Keratinocyte (primary cell): ENCODE results near the gene NAV3. TPM values are rescaled to one million over a fixed set of nuclear protein-coding genes. Genes with fewer than 3 reads are reported as not detected.

Source experiments
- DNase-seq: peaks from one replicate; pipeline ENCODE4 v3.0.0-alpha.2; 2011; ENCODE audit warnings: low read depth, missing footprints, low spot score
- FAIRE-seq: peaks from 2 replicates; lab custom pipeline; 2011; peaks lifted over from hg19 to GRCh38; lab: Jason Lieb, UNC
- H2AFZ ChIP-seq: 2 replicates; pipeline ENCODE4 v1.6.0; 2012; ENCODE audit warnings: low read length, control low read depth, inconsistent platforms; ENCODE audit not compliant: control insufficient read depth
- H3K27ac ChIP-seq: 2 replicates; pipeline ENCODE4 v1.5.1; 2011; ENCODE audit warnings: low read length; ENCODE audit not compliant: control insufficient read depth, insufficient read depth
- H3K27me3 ChIP-seq: 3 replicates; pipeline ENCODE4 v1.6.0; 2011; ENCODE audit warnings: low read length; ENCODE audit not compliant: control insufficient read depth, insufficient read depth; ENCODE audit errors: extremely low read depth
- H3K36me3 ChIP-seq, 2 experiments: 2 replicates in 1 of 2; 3 replicates in 1 of 2; pipeline ENCODE4 v1.5.1; 2011; ENCODE audit warnings: low read length in 2 of 2, mild to moderate bottlenecking in 1 of 2; ENCODE audit not compliant: control insufficient read depth in 2 of 2, insufficient read depth in 2 of 2; ENCODE audit errors: extremely low read depth in 1 of 2
- H3K4me1 ChIP-seq: 3 replicates; pipeline ENCODE4 v1.5.1; 2011; ENCODE audit warnings: low read length; ENCODE audit not compliant: control insufficient read depth, insufficient read depth; ENCODE audit errors: extremely low read depth
- H3K4me2 ChIP-seq: 3 replicates; pipeline ENCODE4 v1.6.0; 2011; ENCODE audit warnings: low read depth, low read length; ENCODE audit not compliant: control insufficient read depth, insufficient read depth; ENCODE audit errors: extremely low read depth
- H3K4me3 ChIP-seq, 3 experiments: fragments of 200-600 bp in 1 of 3; sonication (generic) in 1 of 3; 2 replicates in 2 of 3; 3 replicates in 1 of 3; pipeline ENCODE4 v1.5.1; 2011 to 2016; ENCODE audit warnings: low read length in 3 of 3, mild to moderate bottlenecking in 3 of 3, control low read depth in 2 of 3, inconsistent platforms in 1 of 3, low read depth in 1 of 3, mixed read lengths in 1 of 3, mixed run types in 1 of 3, moderate library complexity in 1 of 3; ENCODE audit not compliant: control insufficient read depth in 2 of 3, insufficient read depth in 2 of 3; ENCODE audit errors: extremely low read depth in 1 of 3
- H3K79me2 ChIP-seq: 2 replicates; pipeline ENCODE4 v1.6.0; 2012; ENCODE audit warnings: low read length; ENCODE audit not compliant: control insufficient read depth, insufficient read depth
- H3K9ac ChIP-seq: 3 replicates; pipeline ENCODE4 v1.6.0; 2011; ENCODE audit warnings: low read length; ENCODE audit not compliant: control insufficient read depth, insufficient read depth; ENCODE audit errors: extremely low read depth
- H3K9me1 ChIP-seq: 3 replicates; pipeline ENCODE4 v1.6.0; 2011; ENCODE audit warnings: low read length; ENCODE audit not compliant: control insufficient read depth, insufficient read depth; ENCODE audit errors: extremely low read depth
- H3K9me3 ChIP-seq: 2 replicates; pipeline ENCODE4 v1.5.1; 2012; ENCODE audit warnings: low read depth, low read length; ENCODE audit not compliant: control insufficient read depth
- H4K20me1 ChIP-seq: 3 replicates; pipeline ENCODE4 v1.6.0; 2011; ENCODE audit warnings: low read length; ENCODE audit not compliant: control insufficient read depth, insufficient read depth; ENCODE audit errors: extremely low read depth
- EZH2 ChIP-seq: IDR thresholded peaks from one replicate; pipeline ENCODE4 v1.6.1; 2012; ENCODE audit warnings: inconsistent platforms, mild to moderate bottlenecking, low read length, moderate library complexity
- dilution Hi-C: fragments of 300-500 bp; cut with MboI; formaldehyde crosslinking; loops from one replicate; pipeline ENCODE4 v1.7.0; 2020; ENCODE audit warnings: low sequenced_read_pairs; ENCODE audit not compliant: extremely low pct_ligation_motif_present
- polyA plus RNA-seq, 5 experiments: library from polyadenylated mRNA; depleted of rRNA in 3 of 5; stranded (reverse) in 3 of 5; stranded (forward) in 1 of 5; unstranded in 1 of 5; fragments of >200 nt; gene quantifications; 1 replicate in 1 of 5; 2 replicates in 3 of 5; 3 replicates in 1 of 5; pipeline versions ENCODE4 v1.2.1 to v1.2.3, GENCODE V29; 2011 to 2012; ENCODE audit warnings: missing spikeins in 2 of 5, low read depth in 1 of 5, low replicate concordance in 1 of 5
- TF ChIP-seq, protein P1 (sequence below), 3 experiments: IDR thresholded peaks in 1 of 3; conservative IDR thresholded peaks in 1 of 3; optimal IDR thresholded peaks in 1 of 3; 2 replicates in 2 of 3; 3 replicates in 1 of 3; pipeline versions ENCODE3 to v1.5.1; 2011; ENCODE audit warnings: low read length in 3 of 3, mild to moderate bottlenecking in 3 of 3, moderate library complexity in 2 of 3, control low read depth in 1 of 3, inconsistent platforms in 1 of 3; ENCODE audit not compliant: insufficient read depth in 2 of 3; ENCODE audit errors: extremely low read depth in 1 of 3

NAV3 gene
- polyA plus RNA-seq, 1 donor (not counting 4 experiments of a cell fraction or from before 2014, with no cell fraction given): 22.6 TPM

DNA sequence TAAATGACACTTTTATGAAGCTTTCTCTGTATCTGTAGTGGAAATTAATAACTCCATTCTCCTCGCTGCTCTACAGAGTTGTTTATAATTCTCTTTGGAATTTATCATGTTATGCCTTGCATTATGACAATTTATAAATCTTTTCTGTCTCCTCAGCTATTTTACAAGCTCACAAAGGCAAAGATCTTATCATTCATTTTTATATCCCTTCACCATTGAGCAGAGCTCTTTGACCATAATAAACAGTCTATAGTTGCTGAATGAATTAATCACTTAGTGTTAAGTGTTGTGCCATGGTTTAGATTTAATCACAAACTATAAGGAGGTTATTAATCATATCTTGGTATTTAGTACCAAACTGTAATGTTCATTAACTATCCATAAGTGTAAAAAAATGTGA, 126.4 kb downstream of the NAV3 start:
- Histone ChIP-seq H3K4me1 (no peaks in the 10 kb centered on the region), H3K4me3 (no peak overlapping the region), H3K79me2 (peaks cover 32% of the 10 kb centered on the region), H3K9ac (no peak overlapping the region), H3K27me3 (no peaks in the 10 kb centered on the region), H3K36me3 (peaks cover 0 to 3% of the 10 kb centered on the region in 2 experiments), H3K9me1 (no peaks in the 10 kb centered on the region), H3K27ac (no peak overlapping the region), H3K9me3 (no peaks in the 10 kb centered on the region), H4K20me1 (no peaks in the 10 kb centered on the region), H2AFZ (no peak overlapping the region), H3K4me2 (no peak overlapping the region)
- DNase-seq: no peak
- no peak for FAIRE-seq
- TF ChIP-seq, protein P1, sequence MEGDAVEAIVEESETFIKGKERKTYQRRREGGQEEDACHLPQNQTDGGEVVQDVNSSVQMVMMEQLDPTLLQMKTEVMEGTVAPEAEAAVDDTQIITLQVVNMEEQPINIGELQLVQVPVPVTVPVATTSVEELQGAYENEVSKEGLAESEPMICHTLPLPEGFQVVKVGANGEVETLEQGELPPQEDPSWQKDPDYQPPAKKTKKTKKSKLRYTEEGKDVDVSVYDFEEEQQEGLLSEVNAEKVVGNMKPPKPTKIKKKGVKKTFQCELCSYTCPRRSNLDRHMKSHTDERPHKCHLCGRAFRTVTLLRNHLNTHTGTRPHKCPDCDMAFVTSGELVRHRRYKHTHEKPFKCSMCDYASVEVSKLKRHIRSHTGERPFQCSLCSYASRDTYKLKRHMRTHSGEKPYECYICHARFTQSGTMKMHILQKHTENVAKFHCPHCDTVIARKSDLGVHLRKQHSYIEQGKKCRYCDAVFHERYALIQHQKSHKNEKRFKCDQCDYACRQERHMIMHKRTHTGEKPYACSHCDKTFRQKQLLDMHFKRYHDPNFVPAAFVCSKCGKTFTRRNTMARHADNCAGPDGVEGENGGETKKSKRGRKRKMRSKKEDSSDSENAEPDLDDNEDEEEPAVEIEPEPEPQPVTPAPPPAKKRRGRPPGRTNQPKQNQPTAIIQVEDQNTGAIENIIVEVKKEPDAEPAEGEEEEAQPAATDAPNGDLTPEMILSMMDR (optimal IDR thresholded peaks at IDR 0.05 in 1 of 3, IDR thresholded peaks at IDR 0.05 in 1 of 3, conservative IDR thresholded peaks at IDR 0.05 in 1 of 3; ENCODE audit: extremely low read depth in 1 of 3, insufficient read depth in 2 of 3, low read length in 3 of 3): no peak
- TF ChIP-seq EZH2: no peak
- dilution Hi-C loops: no loop called here

DNA sequence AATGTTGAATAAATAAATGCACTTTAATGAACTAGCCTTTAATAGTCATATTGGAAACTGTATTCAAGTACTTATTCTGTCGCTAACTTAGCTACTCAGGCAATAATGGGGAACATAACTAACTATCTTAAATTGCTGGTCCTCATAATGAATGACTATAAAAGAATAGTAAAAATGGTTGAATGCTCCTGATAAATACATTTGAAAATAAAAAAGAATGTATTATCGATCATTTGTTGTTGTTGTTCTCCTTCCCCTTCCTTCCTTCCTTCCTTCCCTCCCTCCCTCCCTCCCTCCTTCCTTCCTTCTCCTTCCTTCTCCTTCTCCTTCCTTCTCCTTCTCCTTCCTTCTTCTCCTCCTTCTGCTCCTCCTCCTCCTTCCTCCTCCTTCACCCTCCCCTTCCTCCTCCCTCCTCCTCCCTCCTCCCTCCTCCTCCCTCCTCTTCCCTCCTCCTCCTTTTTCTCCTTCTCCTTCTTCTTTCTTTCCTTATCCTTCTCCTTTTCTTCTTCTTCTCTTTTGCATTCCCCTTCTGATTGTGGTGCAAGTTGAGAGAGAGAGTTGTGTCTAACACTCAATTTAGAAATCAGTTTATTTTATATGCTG, 133.0 kb downstream of the NAV3 start:
- Histone ChIP-seq H3K9me1 (no peaks in the 10 kb centered on the region), H3K27ac (no peak overlapping the region), H2AFZ (no peak overlapping the region), H3K27me3 (no peaks in the 10 kb centered on the region), H4K20me1 (no peaks in the 10 kb centered on the region), H3K4me2 (no peak overlapping the region), H3K4me3 (no peak overlapping the region), H3K36me3 (peaks cover 1 to 4% of the 10 kb centered on the region in 2 experiments), H3K4me1 (no peaks in the 10 kb centered on the region), H3K9me3 (no peaks in the 10 kb centered on the region), H3K79me2 (peaks cover 10% of the 10 kb centered on the region), H3K9ac (no peak overlapping the region)
- TF ChIP-seq, protein P1 (optimal IDR thresholded peaks at IDR 0.05 in 1 of 3, IDR thresholded peaks at IDR 0.05 in 1 of 3, conservative IDR thresholded peaks at IDR 0.05 in 1 of 3; ENCODE audit: extremely low read depth in 1 of 3, insufficient read depth in 2 of 3, low read length in 3 of 3): no peak
- no peak for TF ChIP-seq EZH2
- FAIRE-seq (no peak), DNase-seq (no peak)
- dilution Hi-C loops: no loop called here
